ENCODE measurements around the gene GULP1.
"Not testable (repeated sequence)": the region's sequence is repeated elsewhere in the genome, so short reads cannot be mapped to it uniquely, and the experiment has no call there.

Gene GULP1

DNA sequence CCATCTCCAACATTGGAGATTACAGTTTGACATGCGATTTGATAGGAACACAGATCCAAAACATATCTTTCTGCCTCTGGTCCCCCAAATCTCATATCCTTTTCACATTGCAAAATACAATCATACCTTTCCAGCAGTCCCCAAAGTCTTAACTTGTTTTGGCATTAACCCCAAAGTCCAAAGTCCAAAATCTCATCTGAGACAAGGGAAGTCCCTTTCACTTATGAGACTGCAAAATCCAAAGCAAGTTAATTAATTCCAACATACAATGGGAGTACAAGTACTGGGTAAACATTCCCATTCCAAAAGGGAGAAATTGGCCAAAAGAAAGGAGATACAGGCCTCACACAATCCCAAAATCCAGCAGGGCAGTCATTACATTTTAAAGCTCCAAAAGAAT, 265.4 kb downstream of the GULP1 start:
- Mint-ChIP-seq H3K36me3 (ENCODE audit: low read depth) (peaks cover 60% of the 10 kb centered on the region), H3K9me3 (peaks cover 37% of the 10 kb centered on the region), H3K4me3 (no peak overlapping the region), H3K27ac (no peak overlapping the region), H3K27me3 (ENCODE audit: low read depth) (no peaks in the 10 kb centered on the region), H3K4me1 (no peaks in the 10 kb centered on the region)
- TF ChIP-seq, protein P1, sequence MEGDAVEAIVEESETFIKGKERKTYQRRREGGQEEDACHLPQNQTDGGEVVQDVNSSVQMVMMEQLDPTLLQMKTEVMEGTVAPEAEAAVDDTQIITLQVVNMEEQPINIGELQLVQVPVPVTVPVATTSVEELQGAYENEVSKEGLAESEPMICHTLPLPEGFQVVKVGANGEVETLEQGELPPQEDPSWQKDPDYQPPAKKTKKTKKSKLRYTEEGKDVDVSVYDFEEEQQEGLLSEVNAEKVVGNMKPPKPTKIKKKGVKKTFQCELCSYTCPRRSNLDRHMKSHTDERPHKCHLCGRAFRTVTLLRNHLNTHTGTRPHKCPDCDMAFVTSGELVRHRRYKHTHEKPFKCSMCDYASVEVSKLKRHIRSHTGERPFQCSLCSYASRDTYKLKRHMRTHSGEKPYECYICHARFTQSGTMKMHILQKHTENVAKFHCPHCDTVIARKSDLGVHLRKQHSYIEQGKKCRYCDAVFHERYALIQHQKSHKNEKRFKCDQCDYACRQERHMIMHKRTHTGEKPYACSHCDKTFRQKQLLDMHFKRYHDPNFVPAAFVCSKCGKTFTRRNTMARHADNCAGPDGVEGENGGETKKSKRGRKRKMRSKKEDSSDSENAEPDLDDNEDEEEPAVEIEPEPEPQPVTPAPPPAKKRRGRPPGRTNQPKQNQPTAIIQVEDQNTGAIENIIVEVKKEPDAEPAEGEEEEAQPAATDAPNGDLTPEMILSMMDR (IDR thresholded peaks at IDR 0.05; ENCODE audit: unreplicated experiment in 3 of 3): no peak

DNA sequence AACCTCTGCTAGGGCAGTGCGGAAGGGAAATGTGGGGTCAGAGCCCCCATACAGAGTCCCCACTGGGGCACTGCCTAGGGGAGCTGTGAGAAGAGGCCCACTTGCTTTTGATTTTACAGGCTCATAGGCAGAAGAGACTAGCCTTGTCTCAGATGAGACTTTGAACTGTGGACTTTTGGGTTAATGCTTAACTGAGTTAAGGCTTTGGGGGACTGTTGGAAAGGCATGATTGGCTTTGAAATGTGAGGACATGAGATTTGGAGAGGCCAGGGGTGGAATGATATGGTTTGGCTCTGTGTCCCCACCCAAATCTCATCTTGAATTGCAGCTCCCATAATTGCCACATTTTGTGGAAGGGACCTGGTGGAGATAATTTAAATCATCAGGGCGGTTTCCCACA, 267.8 kb downstream of the GULP1 start:
- Mint-ChIP-seq H3K9me3 (peaks cover 37% of the 10 kb centered on the region), H3K36me3 (ENCODE audit: low read depth) (peaks cover 60% of the 10 kb centered on the region)
- H3K4me3 Mint-ChIP-seq; H3K27me3 Mint-ChIP-seq (ENCODE audit: low read depth); H3K4me1 Mint-ChIP-seq; H3K27ac Mint-ChIP-seq: not testable (repeated sequence)

DNA sequence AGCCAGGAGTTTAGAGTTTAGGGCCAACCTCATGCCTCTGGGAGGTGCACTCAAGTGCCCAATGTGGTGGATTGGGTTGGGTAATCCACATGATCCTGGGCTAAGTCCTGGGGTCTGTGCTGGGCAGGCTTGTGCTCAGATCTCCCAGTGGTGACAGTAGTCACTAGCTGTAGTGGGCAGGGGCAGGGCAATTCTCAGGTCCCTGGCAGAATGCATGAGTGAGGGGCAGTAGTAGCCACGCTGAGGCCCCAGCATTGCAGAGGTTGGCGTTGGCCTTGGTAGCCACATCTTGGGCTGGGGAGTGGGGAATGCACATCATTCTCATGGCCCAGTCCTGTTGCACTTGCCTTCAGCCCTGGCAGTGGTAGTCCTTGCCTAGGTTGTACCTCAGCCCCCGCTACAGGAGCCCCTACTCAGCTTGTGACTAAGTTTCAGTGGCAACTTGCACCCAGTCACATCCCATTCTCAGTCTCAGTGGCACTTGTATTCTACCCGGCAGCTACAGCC, 269.9 kb downstream of the GULP1 start:
- Mint-ChIP-seq H3K27me3 (ENCODE audit: low read depth) (no peaks in the 10 kb centered on the region), H3K36me3 (ENCODE audit: low read depth) (peaks cover 44% of the 10 kb centered on the region), H3K27ac (no peak overlapping the region), H3K4me1 (no peaks in the 10 kb centered on the region), H3K9me3 (peaks cover 27% of the 10 kb centered on the region), H3K4me3 (no peak overlapping the region)
- TF ChIP-seq, protein P1 (IDR thresholded peaks at IDR 0.05; ENCODE audit: unreplicated experiment in 3 of 3): no peak

DNA sequence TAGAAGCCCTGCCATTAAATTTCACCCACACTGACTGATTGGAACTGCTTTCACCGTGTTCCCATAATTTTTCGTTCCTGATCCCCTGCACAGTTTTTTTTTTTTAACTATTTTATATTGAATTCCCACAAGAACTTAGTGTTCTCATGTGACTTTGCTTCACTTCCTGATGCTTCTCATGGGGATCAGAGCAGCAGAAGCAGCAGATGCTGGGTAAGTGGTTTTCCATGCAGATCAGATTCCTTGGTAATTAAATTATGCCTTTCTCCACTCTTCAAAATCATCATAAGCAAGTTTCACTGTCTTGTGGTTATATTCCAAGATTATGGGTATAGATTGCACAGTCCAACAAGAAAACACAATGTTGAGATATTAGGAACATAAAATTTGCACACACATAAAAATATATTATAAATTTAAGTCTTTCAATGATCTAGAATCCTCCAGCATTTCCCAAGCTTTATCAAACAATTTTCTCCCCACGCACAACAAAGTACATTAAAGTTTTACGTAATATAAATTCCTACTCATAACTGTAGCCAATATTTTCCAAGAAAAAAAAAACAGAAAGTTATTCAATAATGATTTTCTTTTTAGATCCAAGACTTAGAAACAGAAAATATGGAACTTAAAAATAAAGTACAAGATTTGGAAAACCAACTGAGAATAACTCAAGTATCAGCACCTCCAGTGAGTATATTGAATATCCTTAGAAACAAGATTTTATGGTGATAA, 277.9 kb downstream of the GULP1 start:
- H3K36me3 Mint-ChIP-seq (ENCODE audit: low read depth): peaks cover 35% of the 10 kb centered on the region
- no peaks in the 10 kb centered on the region for H3K27me3 Mint-ChIP-seq (ENCODE audit: low read depth)
- peaks cover 25% of the 10 kb centered on the region for H3K4me1 Mint-ChIP-seq
- peak overlapping the region; percentile 10 to 82 (median 74) for H3K27ac Mint-ChIP-seq
- H3K9me3 Mint-ChIP-seq: no peaks in the 10 kb centered on the region
- no peak overlapping the region for H3K4me3 Mint-ChIP-seq
- TF ChIP-seq, protein P1 (IDR thresholded peaks at IDR 0.05; ENCODE audit: unreplicated experiment in 3 of 3): no peak

DNA sequence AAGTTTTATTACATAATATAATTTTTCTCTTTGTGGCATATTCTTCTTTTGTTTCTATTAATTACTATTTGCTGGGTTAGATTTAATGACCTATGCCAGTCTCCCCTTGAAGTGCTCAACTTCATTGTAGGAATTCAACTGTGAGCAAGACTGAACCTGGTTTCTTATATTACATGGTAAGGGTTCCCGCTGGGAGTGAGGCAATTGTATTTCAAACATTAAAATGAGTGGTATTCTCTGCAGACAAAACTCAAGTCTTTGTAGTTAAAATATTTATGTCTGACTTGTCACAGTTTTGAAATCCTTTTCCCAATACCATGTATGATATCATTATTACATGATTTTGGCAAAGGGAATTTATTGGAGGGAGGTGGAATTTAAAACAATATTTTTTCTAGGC, 278.7 kb downstream of the GULP1 start:
- TF ChIP-seq, protein P1 (IDR thresholded peaks at IDR 0.05; ENCODE audit: unreplicated experiment in 3 of 3): no peak
- H3K27ac Mint-ChIP-seq: peak overlapping the region in 2 of 3 experiments; percentile 7 to 74
- no peaks in the 10 kb centered on the region for H3K27me3 Mint-ChIP-seq (ENCODE audit: low read depth)
- peaks cover 35% of the 10 kb centered on the region for H3K36me3 Mint-ChIP-seq (ENCODE audit: low read depth)
- H3K9me3 Mint-ChIP-seq: no peaks in the 10 kb centered on the region
- peaks cover 25% of the 10 kb centered on the region for H3K4me1 Mint-ChIP-seq
- H3K4me3 Mint-ChIP-seq: no peak overlapping the region

DNA sequence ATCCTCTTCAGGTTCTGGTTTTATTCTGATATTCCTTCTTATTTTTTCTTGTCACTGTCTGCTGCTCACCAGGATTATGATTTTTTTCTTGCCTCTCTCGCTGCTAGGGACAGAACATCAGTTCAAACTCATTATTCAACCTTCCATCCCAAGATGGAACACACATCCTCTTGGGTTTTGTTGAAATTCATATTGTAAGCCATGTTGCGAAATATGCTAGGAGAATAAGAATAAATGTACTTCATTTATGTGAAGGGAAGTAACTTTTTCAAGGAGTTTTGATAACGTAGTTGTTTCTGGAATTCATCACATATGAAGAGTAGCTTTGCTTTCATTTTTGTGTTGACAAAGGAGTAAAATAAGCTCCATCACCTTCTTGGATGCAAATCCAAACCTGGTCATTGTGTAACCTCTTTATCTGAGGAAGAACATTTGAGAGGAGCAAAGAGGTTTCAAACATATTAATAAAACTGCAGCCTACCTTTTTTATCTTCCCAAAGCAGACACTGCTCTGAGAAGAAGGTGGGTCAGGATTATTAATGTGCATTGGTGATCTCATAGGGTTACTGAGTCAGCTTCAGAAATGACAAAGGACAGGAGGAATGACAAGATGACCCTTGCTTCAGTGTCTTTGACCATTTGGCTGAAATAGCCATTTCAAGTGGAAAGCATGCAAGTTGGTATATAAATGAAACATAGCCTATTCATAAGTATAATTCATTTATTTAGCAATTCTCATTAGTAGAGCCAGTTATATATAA, 280.0 kb downstream of the GULP1 start:
- peaks cover 35% of the 10 kb centered on the region for H3K36me3 Mint-ChIP-seq (ENCODE audit: low read depth)
- H3K27ac Mint-ChIP-seq: peak overlapping the region in 1 of 3 experiments; percentile 30
- H3K4me3 Mint-ChIP-seq: no peak overlapping the region
- H3K27me3 Mint-ChIP-seq (ENCODE audit: low read depth): no peaks in the 10 kb centered on the region
- TF ChIP-seq, protein P1 (IDR thresholded peaks at IDR 0.05; ENCODE audit: unreplicated experiment in 3 of 3): no peak
- H3K4me1 Mint-ChIP-seq: peaks cover 25% of the 10 kb centered on the region
- no peaks in the 10 kb centered on the region for H3K9me3 Mint-ChIP-seq

All from nephron (organoid).